Inflammatory macrophage (primary cell): ENCODE measurements around the gene POU5F1.
A peak's percentile ranks its signal among the peaks of the same experiment; 100 is the strongest.
"Not testable (repeated sequence)": the region's sequence is repeated elsewhere in the genome, so short reads cannot be mapped to it uniquely, and the experiment has no call there.

ENCODE experiments used
- DNase-seq, 2 donors: peaks; one replicate each; pipeline ENCODE4 v3.0.0-alpha.2; 2020 to 2022
- total RNA-seq, 18 experiments: gene quantifications; one replicate each; lab custom pipeline; 2026; ENCODE audit warnings: mixed read lengths in 6 of 18, inconsistent platforms in 2 of 18; lab: John Stamatoyannopoulos, UW

The POU5F1 gene
- total RNA-seq: 0 to 0.88 (median 0.06) reads per million in 18 experiments

GRCh38 chr6:31170600-31170881 lies at the start of gene POU5F1:
Gene POU5F1, minus strand, starts transcription at chr6:31170682. Its CDS starts 62 bp downstream, at chr6:31170620.
- no peak for DNase-seq

DNA sequence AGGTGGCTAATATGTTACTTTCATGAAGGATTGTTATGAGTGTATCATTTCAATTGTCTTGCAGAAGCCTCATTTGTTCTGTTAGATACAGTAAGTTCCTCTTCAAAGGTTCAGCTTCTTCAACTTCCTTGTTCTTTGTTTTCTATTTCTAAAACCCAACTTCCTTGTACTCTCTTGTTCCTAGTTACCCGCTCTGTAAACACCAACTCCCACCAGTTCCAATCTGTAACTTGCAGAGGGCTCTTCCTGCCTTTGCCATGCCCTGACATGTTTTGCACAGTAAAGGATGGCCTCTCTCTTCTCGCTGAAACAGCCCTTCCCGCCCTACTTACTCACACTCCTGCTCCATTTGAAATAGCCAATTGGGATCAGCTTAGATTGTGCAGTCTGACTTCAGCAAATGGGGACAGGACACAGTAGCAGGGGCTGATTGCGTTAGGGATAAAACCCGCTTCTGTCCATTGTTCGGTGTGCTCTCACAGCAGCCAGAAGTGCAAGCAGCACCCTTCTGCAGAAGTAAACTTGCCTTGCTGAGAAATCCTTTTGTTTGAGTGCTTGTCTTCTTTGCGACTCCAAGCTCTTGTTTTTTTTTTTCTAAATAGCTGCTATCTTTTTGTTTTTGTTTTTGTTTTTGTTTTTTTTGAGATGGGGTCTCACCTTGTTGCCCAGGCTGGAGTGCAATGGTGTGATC lies 45.9 kb upstream of the POU5F1 start:
- peak; percentile 64 to 91 for DNase-seq

DNA sequence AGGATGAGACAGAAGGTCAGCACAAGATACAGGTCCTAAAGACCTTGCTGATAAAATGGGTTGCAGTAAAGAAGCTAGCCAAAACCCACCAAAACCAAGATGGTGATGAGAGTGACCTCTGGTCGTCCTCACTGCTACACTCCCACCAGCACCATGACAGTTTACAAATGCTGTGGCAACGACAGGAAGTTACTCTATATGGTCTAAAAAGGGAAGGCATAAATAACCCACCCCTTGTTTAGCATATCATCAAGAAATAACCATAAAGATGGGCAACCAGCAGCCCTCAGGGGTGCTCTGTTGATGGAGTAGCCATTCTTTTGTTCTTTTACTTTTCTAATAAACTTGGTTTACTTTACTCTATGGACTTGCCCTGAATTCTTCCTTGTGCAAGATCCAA lies 44.7 kb upstream of the POU5F1 start:
- DNase-seq: peak; percentile 33 to 65

DNA sequence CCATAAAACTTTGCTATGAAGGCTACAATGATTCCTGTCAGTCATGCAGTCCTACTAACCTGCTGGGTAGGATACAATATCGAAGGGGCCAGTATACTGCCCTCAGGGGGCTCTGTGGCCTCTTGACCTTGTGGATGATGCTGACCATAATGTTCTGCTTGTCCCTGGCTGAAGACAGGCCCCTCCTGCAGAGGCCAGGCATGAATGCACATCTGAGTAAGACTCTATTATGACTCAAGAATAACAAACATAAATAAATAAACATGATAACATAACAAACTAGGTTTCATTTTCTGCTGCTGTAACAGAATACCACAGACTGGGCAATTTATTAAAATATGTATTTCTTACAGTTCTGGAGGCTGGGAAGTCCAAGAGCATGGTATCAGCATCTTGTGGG lies 44.0 kb upstream of the POU5F1 start:
- no peak for DNase-seq

DNA sequence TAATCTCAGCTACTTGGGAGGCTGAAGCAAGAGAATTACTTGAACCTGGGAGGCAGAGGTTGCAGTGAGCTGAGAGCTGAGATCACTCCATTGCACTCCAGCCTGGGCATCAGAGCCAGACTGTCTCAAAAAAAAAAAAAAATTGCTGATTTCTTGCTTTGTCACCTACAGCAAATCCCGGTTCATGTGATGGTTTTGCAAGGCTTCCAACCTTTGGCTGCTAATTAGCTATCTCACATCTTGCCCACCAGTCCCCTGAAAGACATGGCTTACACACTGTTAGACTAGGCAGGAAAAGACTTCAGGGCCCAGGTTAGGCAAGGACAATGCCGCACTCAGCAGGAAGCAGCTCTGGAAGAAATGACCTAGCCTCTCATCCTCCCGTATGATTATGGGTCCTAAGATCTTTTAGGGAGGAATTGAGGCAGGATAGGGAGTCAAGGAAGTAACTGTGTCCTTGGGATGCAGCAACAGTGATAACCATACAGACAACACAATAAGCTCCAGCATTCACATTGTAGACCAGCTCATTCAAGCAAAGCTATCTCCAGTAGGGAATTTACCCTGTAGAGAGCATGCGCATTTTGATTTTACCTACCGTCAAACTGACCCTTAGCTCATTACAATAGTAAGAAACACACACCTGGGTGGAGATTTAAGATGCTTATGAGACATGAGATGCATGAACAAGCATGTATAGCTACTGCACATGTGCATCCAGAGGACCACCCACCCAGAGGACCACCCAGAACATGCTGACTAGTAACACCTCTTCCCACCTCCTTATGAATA lies 40.5 kb upstream of the POU5F1 start:
- no peak for DNase-seq

DNA sequence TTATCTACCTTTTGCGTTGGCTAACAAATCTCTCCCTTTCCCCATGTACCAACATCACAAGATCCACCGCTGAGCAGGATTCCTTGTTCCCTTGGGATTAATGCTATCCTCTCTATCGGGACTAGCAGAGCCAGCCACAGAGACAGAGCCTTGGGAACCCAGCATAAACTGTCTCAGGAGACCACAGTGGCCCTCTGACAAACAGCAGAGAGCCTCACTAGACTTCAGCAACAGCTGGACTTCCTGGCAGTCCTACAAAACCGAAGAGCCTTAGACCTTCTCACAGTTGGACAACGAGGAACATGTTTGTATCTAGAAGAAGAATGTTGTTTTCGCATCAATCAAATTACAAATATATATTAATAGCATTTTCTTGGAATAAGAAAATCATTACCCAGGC lies 39.6 kb upstream of the POU5F1 start:
- DNase-seq: no peak

DNA sequence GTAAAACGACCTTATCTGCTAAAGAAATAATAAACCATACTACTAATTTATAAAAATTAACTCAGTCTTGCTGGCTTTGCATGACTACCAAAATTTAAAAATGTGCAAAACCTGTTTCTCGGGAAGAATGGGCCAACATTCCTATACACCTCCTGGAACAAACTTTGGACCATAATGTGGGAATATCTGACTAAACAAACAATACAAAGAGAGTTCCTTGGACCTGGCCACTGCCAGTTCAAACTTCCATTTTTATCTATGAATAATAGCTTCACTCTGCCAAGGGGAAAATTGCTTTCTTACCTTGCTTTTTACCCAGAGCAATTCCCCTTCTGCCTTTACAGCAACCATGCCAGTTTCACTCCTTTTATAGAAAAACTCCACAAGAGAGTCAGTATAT lies 38.7 kb upstream of the POU5F1 start:
- DNase-seq: no peak

DNA sequence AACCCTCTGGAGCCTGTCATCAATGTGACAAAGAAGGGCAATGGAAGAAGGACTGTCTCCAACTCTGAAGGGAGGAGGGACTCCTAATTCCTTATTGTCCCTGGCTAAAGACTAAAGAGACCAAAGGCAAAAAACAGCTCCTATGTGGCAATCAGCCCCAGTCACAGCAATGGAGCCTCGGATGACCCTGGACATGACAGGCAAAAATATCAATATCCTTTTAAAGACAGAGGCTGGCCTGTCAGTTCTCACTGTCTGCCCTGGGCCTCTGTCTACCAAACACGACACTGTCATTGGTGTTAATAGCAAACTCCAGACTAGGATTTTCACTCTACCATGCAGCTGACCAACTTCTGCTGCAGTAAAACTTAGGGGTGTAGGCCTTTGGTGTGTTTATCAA lies 38.0 kb upstream of the POU5F1 start:
- no peak for DNase-seq

DNA sequence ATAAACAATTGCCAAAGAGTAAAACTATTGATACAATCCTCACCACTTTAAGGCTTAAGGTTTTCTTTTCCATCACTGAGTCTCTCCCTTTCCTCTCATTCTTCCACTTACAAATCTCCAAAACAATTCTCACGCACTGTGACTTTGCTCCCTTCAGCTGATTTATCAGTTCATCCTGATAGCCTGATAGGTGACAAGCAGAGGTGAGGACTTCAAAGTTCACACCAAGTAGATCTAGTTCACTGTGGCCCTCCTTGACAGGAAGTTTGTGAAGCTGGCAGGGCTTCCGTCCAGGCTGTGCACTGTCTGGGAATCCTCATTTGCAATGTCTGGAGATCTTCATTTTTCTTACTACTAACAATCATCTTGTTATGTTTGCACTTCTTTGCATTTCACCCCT lies 35.2 kb upstream of the POU5F1 start:
- DNase-seq: no peak

GRCh38 chr6:31204751-31205145 lies 34.3 kb upstream of the POU5F1 start:
- DNase-seq: no peak

- peak in 1 of 2 donors; percentile 62 for DNase-seq
Observed at GRCh38 chr6:31203345-31203979, 33.0 kb upstream of the POU5F1 start.

DNA sequence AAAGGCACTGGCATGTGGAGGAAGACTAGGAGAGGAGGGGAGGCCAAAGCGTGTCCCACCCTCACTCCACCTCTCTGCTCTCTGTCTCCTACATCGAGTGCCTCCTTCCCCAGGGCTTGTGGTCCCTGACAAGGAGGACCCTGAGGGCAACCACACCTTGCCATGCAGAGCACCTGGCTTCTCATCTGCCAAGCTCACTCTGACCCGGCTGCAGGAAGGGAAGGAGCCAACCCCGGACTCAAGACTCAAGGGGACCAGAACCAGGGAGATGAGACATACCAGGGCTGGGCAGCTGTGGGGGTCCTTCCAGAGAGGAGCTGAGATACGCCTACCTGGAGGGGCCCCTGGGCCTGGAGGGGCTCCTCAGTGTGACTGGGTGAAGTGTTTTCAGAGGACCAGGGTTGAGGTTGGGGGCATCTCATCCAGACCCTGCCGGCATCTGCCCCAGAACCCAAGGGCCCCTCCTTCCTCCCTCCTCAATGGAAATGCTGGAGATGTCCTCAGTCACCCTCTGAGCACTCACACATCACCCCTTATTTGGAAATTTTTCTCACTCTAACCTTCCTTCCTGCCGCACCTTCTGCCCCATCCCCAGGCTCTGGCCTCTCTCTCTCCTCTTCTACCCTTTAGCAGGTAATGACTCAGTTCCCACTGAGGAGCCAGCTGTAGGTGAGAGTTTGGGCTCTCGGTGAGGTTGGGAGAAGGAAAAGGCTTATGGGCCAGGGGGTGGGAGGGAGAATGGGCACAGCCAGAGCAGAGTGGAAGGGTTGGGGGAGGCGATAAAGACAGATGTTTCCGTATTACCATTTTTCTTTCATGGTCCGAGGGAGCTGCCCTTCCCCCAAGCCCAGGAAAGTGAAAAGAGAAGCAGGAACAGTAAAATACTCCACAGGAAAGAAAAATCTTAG lies 32.0 kb upstream of the POU5F1 start:
- DNase-seq: no peak

DNA sequence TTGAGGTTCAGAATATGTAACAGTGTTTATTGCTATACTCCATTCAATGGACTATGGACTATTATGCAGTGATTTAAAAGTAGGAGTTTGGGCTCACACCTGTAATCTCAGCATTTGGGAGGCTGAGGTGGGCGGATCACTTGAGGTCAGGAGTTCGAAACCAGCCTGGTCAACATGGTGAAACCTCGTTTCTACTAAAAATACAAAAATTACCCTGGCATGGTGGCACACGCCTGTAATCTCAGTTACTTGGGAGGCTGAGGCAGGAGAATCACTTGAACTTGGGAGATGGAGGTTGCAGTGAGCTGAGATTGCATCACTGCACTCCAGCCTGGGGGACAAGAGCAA lies 28.6 kb upstream of the POU5F1 start:
- DNase-seq: not testable (repeated sequence)

DNA sequence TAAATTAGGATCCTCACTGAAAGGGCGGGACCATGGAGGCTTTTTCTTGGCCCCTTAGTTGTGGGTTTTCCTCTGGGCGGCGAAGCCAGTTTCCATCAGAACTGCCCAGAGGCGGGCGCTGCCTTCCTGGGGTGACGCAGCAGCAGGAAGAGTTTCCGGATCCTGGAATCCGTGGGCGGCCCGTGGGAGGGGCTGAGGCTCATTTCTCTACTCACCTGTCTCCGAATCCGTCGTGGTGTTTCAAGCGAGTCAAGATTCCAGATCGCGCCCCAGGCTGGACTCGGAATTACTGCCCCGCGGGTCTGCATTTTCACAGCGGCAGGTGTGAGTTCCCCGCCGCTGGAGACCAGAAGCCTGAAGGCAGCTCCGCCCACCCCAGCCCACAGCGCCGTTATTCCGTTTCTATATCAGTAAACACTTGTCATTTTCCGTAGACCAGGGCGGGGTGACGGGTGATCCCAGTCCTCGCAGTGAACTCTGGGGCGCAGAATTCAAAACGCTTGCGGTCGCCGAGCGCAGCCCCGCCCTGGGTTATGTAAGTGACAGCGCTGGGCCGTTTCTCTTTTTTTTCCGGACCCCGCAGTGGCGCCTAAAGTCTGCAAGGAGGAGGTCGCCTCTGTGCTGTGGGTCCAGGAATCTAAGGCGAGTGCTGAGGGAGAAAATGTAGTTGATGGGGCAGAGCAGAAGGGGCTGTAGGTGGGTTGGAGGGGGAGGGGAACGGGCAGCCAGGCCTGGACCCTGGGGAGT lies 27.2 kb upstream of the POU5F1 start:
- peak; percentile 94 to 96 for DNase-seq

GRCh38 chr6:31196251-31197022 lies 26.0 kb upstream of the POU5F1 start:
- DNase-seq: not testable (repeated sequence)

- DNase-seq: not testable (repeated sequence)
Observed at GRCh38 chr6:31195308-31195979, 25.0 kb upstream of the POU5F1 start.

DNA sequence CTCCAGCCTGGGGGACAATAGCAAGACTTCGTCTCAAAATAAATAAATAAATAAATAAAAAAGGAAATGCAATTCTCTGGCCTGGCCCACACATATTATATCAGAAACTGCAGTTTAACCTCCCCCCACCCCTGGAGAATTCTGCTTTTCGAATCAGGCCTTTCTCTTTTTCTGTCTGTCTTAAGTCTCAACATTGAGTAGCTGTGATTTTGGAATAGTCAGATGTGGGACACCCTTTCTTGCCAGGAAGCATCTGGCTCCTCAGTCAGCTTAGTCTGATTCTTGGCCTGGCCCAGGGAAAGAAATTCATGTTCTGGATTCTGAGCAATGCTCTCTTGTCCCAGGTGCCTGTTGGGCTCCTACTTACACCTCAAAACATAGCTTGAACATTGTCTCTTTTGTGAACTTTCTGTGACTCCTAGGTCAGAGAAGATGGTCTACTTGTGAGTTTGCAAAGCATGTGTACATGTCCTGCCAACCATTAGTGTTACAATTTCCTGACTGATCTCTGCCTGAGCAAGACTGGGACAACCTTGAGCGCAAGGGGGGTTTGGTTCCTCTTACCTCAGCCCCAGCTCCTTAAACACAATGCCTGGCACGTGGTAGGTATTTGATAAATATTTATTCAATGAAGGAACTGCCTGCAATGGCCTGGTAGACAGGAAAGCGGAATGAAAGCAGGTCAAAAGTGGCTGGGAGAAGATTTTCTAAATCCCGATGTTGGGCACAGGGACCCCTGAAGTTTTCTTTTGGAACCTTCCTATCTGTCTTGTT lies 23.8 kb upstream of the POU5F1 start:
- no peak for DNase-seq

DNA sequence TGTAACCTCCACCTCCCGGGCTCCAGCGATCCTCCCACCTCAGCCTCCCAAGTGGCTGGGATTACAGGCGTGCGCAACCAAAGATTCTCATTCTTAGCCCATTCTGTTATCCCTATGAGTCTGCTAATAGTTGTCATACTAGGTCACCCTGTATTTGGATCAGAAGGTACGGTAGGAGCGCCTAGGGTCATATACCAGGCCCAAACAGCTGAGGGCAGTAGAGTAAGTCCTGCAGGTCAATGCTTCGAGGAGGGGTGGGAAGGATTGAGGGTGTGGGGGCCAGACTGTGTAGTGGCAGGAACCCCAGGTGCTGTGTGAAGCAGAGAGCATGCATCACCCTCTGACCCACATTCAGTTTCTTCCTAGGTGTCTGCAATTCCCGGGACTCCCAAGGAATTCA lies 22.7 kb upstream of the POU5F1 start:
- no peak for DNase-seq

DNA sequence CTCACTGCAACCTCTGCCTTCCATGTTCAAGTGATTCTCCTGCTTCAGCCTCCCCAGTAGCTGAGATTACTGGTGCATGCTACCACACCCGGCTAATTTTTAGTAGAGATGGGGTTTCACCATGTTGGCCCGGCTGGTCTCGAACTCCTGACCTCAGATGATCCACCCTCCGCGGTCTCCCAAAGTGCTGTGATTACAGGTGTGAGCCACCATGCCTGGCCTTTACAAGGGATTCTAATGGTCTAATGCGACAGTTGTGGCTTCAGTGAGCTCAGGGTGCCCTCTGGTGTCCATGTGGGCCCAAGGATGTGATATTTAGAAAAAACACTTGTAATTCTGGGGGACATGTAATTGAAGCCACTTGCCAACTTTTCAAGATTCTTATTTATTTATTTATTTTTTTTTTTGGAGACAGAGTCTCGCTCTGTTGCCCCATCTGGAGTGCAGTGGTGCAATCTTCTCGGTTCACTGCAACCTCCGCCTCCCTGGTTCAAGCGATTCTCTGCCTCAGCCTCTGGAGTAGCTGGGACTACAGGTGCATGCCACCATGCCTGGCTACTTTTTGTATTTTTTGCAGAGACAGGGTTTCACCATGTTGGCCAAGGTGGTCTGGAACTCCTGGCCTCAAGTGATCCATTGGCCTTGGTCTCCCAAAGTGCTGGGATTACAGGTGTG lies 22.1 kb upstream of the POU5F1 start:
- DNase-seq: peak; percentile 68 to 69
